HEK293T (cell line): ENCODE measurements around the gene SKP1.

Experiments
- BHLHE40 ChIP-seq: fragments of 450-650 bp; IDR thresholded peaks from 2 replicates; pipeline ENCODE4 v1.6.1; 2016; ENCODE audit warnings: mild to moderate bottlenecking, moderate library complexity, borderline replicate concordance
- SP1 ChIP-seq: fragments of 450-650 bp; IDR thresholded peaks from 2 replicates; pipeline ENCODE4 v1.6.1; 2017
- TF ChIP-seq, protein P1 (sequence below): fragments of 450-650 bp; IDR thresholded peaks from 2 replicates; pipeline ENCODE4 v1.6.1; 2016

DNA sequence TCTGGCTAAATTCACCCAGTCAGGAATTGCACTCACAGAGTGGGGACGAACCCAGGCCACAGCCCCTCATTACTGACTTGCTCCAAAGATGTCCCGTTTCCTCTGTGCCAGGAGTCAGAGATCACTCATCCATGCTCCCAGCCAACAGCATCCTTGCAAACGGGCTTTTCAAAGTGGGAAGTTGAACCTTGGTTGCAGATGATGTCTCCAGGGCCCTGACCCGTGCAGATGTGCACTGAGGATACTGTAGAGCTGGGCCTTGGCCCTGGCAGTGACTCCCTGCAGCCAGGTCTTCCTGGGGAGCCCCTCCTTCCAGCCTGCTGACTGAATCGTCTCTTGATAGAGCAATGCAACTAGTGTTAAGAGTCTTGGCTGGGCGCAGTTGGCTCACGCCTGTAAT, 40.0 kb downstream of the SKP1 start:
- TF ChIP-seq SP1 (no peak), BHLHE40 (no peak)
- TF ChIP-seq, protein P1, sequence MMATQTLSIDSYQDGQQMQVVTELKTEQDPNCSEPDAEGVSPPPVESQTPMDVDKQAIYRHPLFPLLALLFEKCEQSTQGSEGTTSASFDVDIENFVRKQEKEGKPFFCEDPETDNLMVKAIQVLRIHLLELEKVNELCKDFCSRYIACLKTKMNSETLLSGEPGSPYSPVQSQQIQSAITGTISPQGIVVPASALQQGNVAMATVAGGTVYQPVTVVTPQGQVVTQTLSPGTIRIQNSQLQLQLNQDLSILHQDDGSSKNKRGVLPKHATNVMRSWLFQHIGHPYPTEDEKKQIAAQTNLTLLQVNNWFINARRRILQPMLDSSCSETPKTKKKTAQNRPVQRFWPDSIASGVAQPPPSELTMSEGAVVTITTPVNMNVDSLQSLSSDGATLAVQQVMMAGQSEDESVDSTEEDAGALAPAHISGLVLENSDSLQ = no peak
